Measurements from ENCODE around the gene TTC28.
A peak's percentile ranks its signal among the peaks of the same experiment; 100 is the strongest.

The TTC28 gene

DNA sequence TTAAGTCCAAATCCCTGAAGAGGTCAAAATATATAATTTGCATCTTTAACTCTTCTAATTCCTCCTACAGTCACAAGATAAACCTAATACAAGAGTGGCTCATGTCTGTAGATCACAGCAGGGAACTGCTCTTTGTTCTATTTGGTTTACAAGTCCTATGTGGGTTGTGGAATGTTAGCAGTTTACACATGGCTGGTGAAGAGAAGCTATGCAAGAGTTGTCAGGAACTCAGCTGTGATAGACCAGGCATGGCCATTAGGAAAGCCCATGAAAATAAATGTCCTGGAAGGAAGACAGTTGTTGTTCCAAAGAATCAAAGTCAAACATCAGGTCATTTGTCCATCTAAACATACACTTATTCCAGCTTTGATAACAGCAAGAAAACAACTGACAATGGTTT lies 448.2 kb downstream of the TTC28 start:
- DNase-seq: peak; percentile 93

DNA sequence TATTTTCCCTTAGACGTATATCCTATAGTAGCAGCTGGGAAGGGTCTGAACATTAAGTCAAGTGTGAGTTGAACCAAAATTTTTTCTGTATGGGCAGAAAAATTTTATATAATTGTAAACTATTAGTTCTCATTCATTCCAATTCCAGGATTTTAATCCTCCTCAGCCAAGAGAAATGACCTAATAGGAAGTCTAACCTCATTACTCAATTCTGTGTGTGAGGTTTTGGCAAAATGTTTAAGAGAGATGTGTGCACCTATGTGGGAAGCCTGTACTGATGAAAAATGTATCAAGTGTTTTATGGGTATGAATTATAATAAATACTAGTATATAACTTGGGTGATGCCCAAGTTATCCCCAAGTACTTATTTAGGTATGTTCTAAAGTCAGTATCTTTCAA lies 449.0 kb downstream of the TTC28 start:
- H3K36me3 ChIP-seq (ENCODE audit: control insufficient read depth, insufficient read depth, low read length): no peaks in the 10 kb centered on the region
- no peak overlapping the region for H2BK120ac ChIP-seq (ENCODE audit: low read depth, low read length)
- H3K79me1 ChIP-seq (ENCODE audit: low read length): no peaks in the 10 kb centered on the region
- no peak overlapping the region for H3K23ac ChIP-seq (ENCODE audit: low read length)
- H3K4me2 ChIP-seq (ENCODE audit: low read length): no peak overlapping the region
- no peak overlapping the region for H3K18ac ChIP-seq (ENCODE audit: low read length)
- H3K9ac ChIP-seq (ENCODE audit: low read length): no peak overlapping the region
- H3K27ac ChIP-seq (ENCODE audit: low read depth, low read length): no peak overlapping the region
- no peak overlapping the region for H3K4me3 ChIP-seq (ENCODE audit: low read length)
- no peak for DNase-seq
- H3K4ac ChIP-seq (ENCODE audit: low read depth, low read length): no peak overlapping the region
- H3K56ac ChIP-seq (ENCODE audit: low read length): no peak overlapping the region
- WGBS (ENCODE audit: extremely low coverage, insufficient coverage, low lambda C conversion rate): no CpG with 5 or more reads among the region's 1 CpG
- no peak overlapping the region for H2BK5ac ChIP-seq (ENCODE audit: low read length)
- no peaks in the 10 kb centered on the region for H3K79me2 ChIP-seq (ENCODE audit: control insufficient read depth, insufficient read depth, low read length)
- H4K5ac ChIP-seq (ENCODE audit: low read length): no peak overlapping the region
- H4K8ac ChIP-seq (ENCODE audit: low read depth, low read length): no peak overlapping the region
- H3K4me1 ChIP-seq (ENCODE audit: control insufficient read depth, low read depth, low read length): peaks cover 3% of the 10 kb centered on the region
- no peak overlapping the region for H2BK15ac ChIP-seq (replicated peaks; ENCODE audit: low read depth)
- H3K27me3 ChIP-seq (ENCODE audit: insufficient read depth, low read length, poor library complexity): no peaks in the 10 kb centered on the region
- H2AK5ac ChIP-seq (ENCODE audit: low read length): no peak overlapping the region

More for the DNA sequence above, 448.2 kb downstream of the TTC28 start:
- Histone ChIP-seq H4K5ac (ENCODE audit: low read length) (no peak overlapping the region), H2BK5ac (ENCODE audit: low read length) (no peak overlapping the region), H2AK5ac (ENCODE audit: low read length) (no peak overlapping the region), H3K23ac (ENCODE audit: low read length) (no peak overlapping the region), H3K79me2 (ENCODE audit: control insufficient read depth, insufficient read depth, low read length) (no peaks in the 10 kb centered on the region), H3K9ac (ENCODE audit: low read length) (no peak overlapping the region), H3K36me3 (ENCODE audit: control insufficient read depth, insufficient read depth, low read length) (no peaks in the 10 kb centered on the region), H2BK120ac (ENCODE audit: low read depth, low read length) (no peak overlapping the region), H3K56ac (ENCODE audit: low read length) (no peak overlapping the region), H3K4ac (ENCODE audit: low read depth, low read length) (no peak overlapping the region), H4K8ac (ENCODE audit: low read depth, low read length) (no peak overlapping the region), H3K4me2 (ENCODE audit: low read length) (no peak overlapping the region), H3K27ac (ENCODE audit: low read depth, low read length) (no peak overlapping the region), H3K18ac (ENCODE audit: low read length) (no peak overlapping the region), H2BK15ac (replicated peaks; ENCODE audit: low read depth) (no peak overlapping the region), H3K4me1 (ENCODE audit: control insufficient read depth, low read depth, low read length) (peaks cover 3% of the 10 kb centered on the region), H3K79me1 (ENCODE audit: low read length) (no peaks in the 10 kb centered on the region), H3K4me3 (ENCODE audit: low read length) (no peak overlapping the region), H3K27me3 (ENCODE audit: insufficient read depth, low read length, poor library complexity) (no peaks in the 10 kb centered on the region)

DNA sequence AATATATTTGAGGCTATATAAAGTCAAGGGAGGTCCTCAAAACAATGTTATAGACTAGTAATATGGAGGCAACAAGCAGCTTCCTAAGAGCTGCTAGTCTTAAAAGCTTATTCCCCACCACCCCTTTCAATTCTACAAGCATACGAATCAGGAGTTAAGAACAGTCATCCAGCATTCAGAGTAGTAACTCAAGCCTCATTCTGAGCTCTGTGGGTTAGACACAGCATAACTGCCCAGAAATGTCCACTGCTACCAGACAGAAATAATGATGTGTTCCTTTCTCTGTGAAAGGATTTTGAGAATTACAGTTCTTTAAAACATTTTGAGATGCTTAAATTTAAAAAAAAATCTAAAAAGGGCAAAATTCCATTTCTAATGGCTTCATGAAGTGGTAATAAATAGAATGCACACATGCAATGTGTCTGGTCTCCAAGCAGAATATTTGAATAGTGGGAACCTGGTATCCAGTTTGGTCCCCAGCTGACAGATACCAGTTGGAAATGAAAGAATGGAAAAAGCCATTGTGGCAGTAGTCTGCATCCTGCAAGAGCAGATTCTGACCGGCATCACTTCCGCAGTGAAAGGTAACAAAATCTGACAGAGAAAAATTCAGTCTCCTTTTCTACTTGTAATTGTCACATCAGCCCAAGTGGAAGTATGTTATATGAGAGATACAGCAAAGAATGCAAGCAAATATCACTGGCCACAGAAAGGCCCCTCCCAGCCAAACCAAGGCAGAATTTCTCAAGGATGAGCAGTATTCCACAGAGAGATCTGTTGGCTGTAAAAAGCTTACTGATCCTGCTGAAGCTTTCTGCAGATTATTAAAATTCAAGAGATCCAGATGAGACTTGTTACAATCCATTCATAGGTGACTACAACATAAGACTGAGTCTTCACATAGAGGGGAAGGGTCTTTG lies 449.8 kb downstream of the TTC28 start:
- Histone ChIP-seq H2BK15ac (replicated peaks; ENCODE audit: low read depth) (no peak overlapping the region), H3K27ac (ENCODE audit: low read depth, low read length) (no peak overlapping the region), H2BK120ac (ENCODE audit: low read depth, low read length) (no peak overlapping the region), H3K36me3 (ENCODE audit: control insufficient read depth, insufficient read depth, low read length) (no peaks in the 10 kb centered on the region), H3K4me1 (ENCODE audit: control insufficient read depth, low read depth, low read length) (peaks cover 3% of the 10 kb centered on the region), H3K9ac (ENCODE audit: low read length) (no peak overlapping the region), H4K5ac (ENCODE audit: low read length) (no peak overlapping the region), H3K79me1 (ENCODE audit: low read length) (no peaks in the 10 kb centered on the region), H3K27me3 (ENCODE audit: insufficient read depth, low read length, poor library complexity) (no peaks in the 10 kb centered on the region), H3K79me2 (ENCODE audit: control insufficient read depth, insufficient read depth, low read length) (no peaks in the 10 kb centered on the region), H3K18ac (ENCODE audit: low read length) (peak overlapping the region; percentile 2), H2AK5ac (ENCODE audit: low read length) (no peak overlapping the region), H3K23ac (ENCODE audit: low read length) (no peak overlapping the region), H2BK5ac (ENCODE audit: low read length) (no peak overlapping the region), H3K4me2 (ENCODE audit: low read length) (no peak overlapping the region), H3K56ac (ENCODE audit: low read length) (no peak overlapping the region), H4K8ac (ENCODE audit: low read depth, low read length) (no peak overlapping the region), H3K4me3 (ENCODE audit: low read length) (no peak overlapping the region), H3K4ac (ENCODE audit: low read depth, low read length) (no peak overlapping the region)
- no CpG with 5 or more reads among the region's 3 CpGs for WGBS (ENCODE audit: extremely low coverage, insufficient coverage, low lambda C conversion rate)
- DNase-seq: no peak

DNA sequence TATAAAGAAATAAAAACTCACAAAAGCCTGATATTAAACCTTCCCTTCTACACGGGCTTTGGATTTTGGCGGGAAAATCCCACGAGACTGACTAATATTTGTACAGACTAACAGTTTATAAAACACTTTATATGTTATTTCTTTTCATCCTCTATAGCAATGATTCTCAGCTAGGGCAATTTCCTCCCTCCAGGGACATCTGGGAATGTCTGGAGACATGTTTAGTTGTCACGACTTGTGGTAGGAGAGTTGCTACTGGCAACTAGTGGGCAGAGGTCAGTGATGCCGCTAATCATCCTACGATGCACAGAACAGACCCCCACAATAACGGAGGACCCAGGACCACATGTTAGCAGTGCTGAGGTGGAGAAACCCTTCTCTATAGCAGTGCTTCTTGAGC lies 455.8 kb downstream of the TTC28 start:
- H3K4me2 ChIP-seq (ENCODE audit: low read length): no peak overlapping the region
- H3K4ac ChIP-seq (ENCODE audit: low read depth, low read length): no peak overlapping the region
- H3K79me2 ChIP-seq (ENCODE audit: control insufficient read depth, insufficient read depth, low read length): no peaks in the 10 kb centered on the region
- H3K18ac ChIP-seq (ENCODE audit: low read length): no peak overlapping the region
- H3K79me1 ChIP-seq (ENCODE audit: low read length): no peaks in the 10 kb centered on the region
- no CpG with 5 or more reads among the region's 7 CpGs for WGBS (ENCODE audit: extremely low coverage, insufficient coverage, low lambda C conversion rate)
- H3K9ac ChIP-seq (ENCODE audit: low read length): no peak overlapping the region
- H3K27ac ChIP-seq (ENCODE audit: low read depth, low read length): no peak overlapping the region
- H2BK5ac ChIP-seq (ENCODE audit: low read length): no peak overlapping the region
- no peak overlapping the region for H4K5ac ChIP-seq (ENCODE audit: low read length)
- no peaks in the 10 kb centered on the region for H3K27me3 ChIP-seq (ENCODE audit: insufficient read depth, low read length, poor library complexity)
- no peak overlapping the region for H4K8ac ChIP-seq (ENCODE audit: low read depth, low read length)
- H3K56ac ChIP-seq (ENCODE audit: low read length): no peak overlapping the region
- H2BK120ac ChIP-seq (ENCODE audit: low read depth, low read length): no peak overlapping the region
- H2AK5ac ChIP-seq (ENCODE audit: low read length): no peak overlapping the region
- H3K4me1 ChIP-seq (ENCODE audit: control insufficient read depth, low read depth, low read length): no peaks in the 10 kb centered on the region
- H3K4me3 ChIP-seq (ENCODE audit: low read length): no peak overlapping the region
- no peak overlapping the region for H3K23ac ChIP-seq (ENCODE audit: low read length)
- no peak for DNase-seq
- H3K36me3 ChIP-seq (ENCODE audit: control insufficient read depth, insufficient read depth, low read length): no peaks in the 10 kb centered on the region
- no peak overlapping the region for H2BK15ac ChIP-seq (replicated peaks; ENCODE audit: low read depth)

DNA sequence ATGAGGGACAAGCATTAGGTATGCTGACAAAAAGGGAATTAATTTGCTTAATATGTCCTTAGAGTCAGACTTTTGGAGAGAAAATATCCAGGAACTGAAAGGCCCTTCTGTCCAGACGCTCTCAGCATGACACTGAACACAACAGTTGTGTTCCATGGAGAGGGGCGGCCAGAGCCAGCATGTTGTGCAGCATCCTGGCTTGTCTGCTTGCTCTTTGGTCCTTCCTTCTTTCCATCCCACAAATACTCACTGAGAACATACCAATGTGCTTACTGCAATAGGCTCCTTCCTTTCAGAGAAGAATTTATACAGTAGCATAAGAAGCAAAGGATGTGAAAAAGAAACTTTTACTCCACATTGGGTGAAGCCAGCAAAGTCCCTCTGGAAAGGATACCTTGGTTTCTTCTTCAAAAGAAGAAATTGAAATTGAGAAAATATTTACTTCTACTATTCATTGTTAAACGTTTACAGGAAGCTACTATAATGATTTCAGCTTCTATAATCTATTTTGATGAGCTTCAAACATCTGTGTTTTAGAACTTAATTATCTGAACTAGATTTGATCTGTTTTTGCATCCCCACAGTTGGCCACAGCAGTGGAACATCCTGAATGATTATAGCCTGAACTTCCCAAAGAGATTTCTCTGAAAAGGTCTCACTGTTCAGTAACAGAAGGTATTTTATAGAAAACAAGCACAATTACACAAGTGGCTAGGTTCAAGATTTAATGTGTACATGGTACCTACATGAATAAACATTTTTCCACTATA lies 456.5 kb downstream of the TTC28 start:
- Histone ChIP-seq H3K79me1 (ENCODE audit: low read length) (no peaks in the 10 kb centered on the region), H3K56ac (ENCODE audit: low read length) (no peak overlapping the region), H4K5ac (ENCODE audit: low read length) (no peak overlapping the region), H2AK5ac (ENCODE audit: low read length) (no peak overlapping the region), H3K18ac (ENCODE audit: low read length) (no peak overlapping the region), H3K4me3 (ENCODE audit: low read length) (no peak overlapping the region), H3K4me1 (ENCODE audit: control insufficient read depth, low read depth, low read length) (no peaks in the 10 kb centered on the region), H3K27ac (ENCODE audit: low read depth, low read length) (no peak overlapping the region), H3K9ac (ENCODE audit: low read length) (no peak overlapping the region), H3K4me2 (ENCODE audit: low read length) (no peak overlapping the region), H3K36me3 (ENCODE audit: control insufficient read depth, insufficient read depth, low read length) (no peaks in the 10 kb centered on the region), H3K23ac (ENCODE audit: low read length) (no peak overlapping the region), H4K8ac (ENCODE audit: low read depth, low read length) (no peak overlapping the region), H2BK5ac (ENCODE audit: low read length) (no peak overlapping the region), H2BK120ac (ENCODE audit: low read depth, low read length) (no peak overlapping the region), H3K27me3 (ENCODE audit: insufficient read depth, low read length, poor library complexity) (no peaks in the 10 kb centered on the region), H2BK15ac (replicated peaks; ENCODE audit: low read depth) (no peak overlapping the region), H3K4ac (ENCODE audit: low read depth, low read length) (no peak overlapping the region), H3K79me2 (ENCODE audit: control insufficient read depth, insufficient read depth, low read length) (no peaks in the 10 kb centered on the region)
- no CpG with 5 or more reads among the region's 3 CpGs for WGBS (ENCODE audit: extremely low coverage, insufficient coverage, low lambda C conversion rate)
- no peak for DNase-seq

All from mesendoderm (in vitro differentiated cells).